GM12878 (cell line): ENCODE data around the gene WWOX. TPM values are rescaled to one million over a fixed set of nuclear protein-coding genes. Genes with fewer than 3 reads are reported as not detected.

ENCODE experiments used
- ATAC-seq: fragments of 200-7000 bp; cut with Tn5 transposase; 3 replicates; pipeline ENCODE4 v1.9.1; 2020; ENCODE audit warnings: mild to moderate bottlenecking, moderate library complexity
- BruUV-seq: library from RNA; stranded (reverse); fragments of 400-500 nt; replicated peaks from 2 replicates; lab custom pipeline; 2021; lab: Mats Ljungman, UMichigan
- CTCF ChIA-PET: fragments of 300-600 bp; sonication (Branson Sonifier 250); formaldehyde crosslinking; extraction: SDS; loops from one replicate; lab custom pipeline; 2021; ENCODE audit warnings: inconsistent platforms; lab: Yijun Ruan, JAX
- POLR2A ChIA-PET: fragments of 350-600 bp; formaldehyde crosslinking; extraction: SDS; loops from one replicate; lab custom pipeline; 2021; ENCODE audit warnings: inconsistent platforms; lab: Charles Lee
- RAD21 ChIA-PET: fragments of 300-600 bp; sonication (Branson Sonifier 250); formaldehyde crosslinking; loops from one replicate; lab custom pipeline; 2023; ENCODE audit warnings: antibody characterized with exemption; ENCODE audit not compliant: unreplicated experiment; lab: Charles Lee
- SMC1A ChIA-PET: fragments of 300-600 bp; sonication (Branson Sonifier 250); formaldehyde crosslinking; loops from one replicate; lab custom pipeline; 2023; ENCODE audit not compliant: unreplicated experiment, uncharacterized antibody; lab: Charles Lee
- DNase-seq: peaks from one replicate; pipeline ENCODE4 v3.0.0-alpha.2; 2011; ENCODE audit warnings: low read depth, low spot score
- FAIRE-seq: peaks from 3 replicates; lab custom pipeline; 2011; peaks lifted over from hg19 to GRCh38; lab: Jason Lieb, UNC
- H2AFZ ChIP-seq: 2 replicates; pipeline ENCODE4 v1.6.0; 2011; ENCODE audit warnings: low read depth, low read length, control low read depth; ENCODE audit not compliant: control insufficient read depth
- H3K27ac ChIP-seq: 2 replicates; pipeline ENCODE4 v1.5.1; 2011; ENCODE audit warnings: control low read depth; ENCODE audit not compliant: control insufficient read depth, insufficient read depth
- H3K27me3 ChIP-seq, 2 experiments: replicated peaks in 1 of 2; 2 replicates each; pipeline versions ENCODE4 v1.6.0 to v1.6.1; 2011; ENCODE audit warnings: low read length in 1 of 2; ENCODE audit not compliant: control insufficient read depth in 2 of 2, insufficient read depth in 2 of 2
- H3K36me3 ChIP-seq, 2 experiments: 2 replicates each; pipeline ENCODE4 v1.5.1; 2011; ENCODE audit warnings: low read length in 1 of 2; ENCODE audit not compliant: control insufficient read depth in 2 of 2, insufficient read depth in 2 of 2
- H3K4me1 ChIP-seq: 2 replicates; pipeline ENCODE4 v1.6.1; 2011; ENCODE audit warnings: mild to moderate bottlenecking, low read length, moderate library complexity, mixed read lengths; ENCODE audit not compliant: control insufficient read depth, insufficient read depth
- H3K4me2 ChIP-seq: 2 replicates; pipeline ENCODE4 v1.6.0; 2011; ENCODE audit warnings: control low read depth; ENCODE audit not compliant: control insufficient read depth, insufficient read depth
- H3K4me3 ChIP-seq: fragments of 200-600 bp; sonication (generic); 2 replicates; pipeline ENCODE4 v1.5.1; 2016
- H3K79me2 ChIP-seq: 2 replicates; pipeline ENCODE4 v1.6.0; 2011; ENCODE audit warnings: low read length; ENCODE audit not compliant: control insufficient read depth, insufficient read depth
- H3K9ac ChIP-seq: 2 replicates; pipeline ENCODE4 v1.8.0; 2011; ENCODE audit warnings: low read length, control low read depth, mixed read lengths; ENCODE audit not compliant: control insufficient read depth, insufficient read depth
- H3K9me3 ChIP-seq: replicated peaks from 3 replicates; pipeline ENCODE4 v1.5.1; 2011; ENCODE audit warnings: mild to moderate bottlenecking, low read length; ENCODE audit not compliant: control insufficient read depth, insufficient read depth
- H4K20me1 ChIP-seq: 2 replicates; pipeline ENCODE4 v1.6.0; 2011; ENCODE audit not compliant: control insufficient read depth, insufficient read depth
- ATF2 ChIP-seq: IDR thresholded peaks from 2 replicates; pipeline ENCODE4 v1.6.1; 2012; ENCODE audit warnings: low read length, inconsistent platforms
- BHLHE40 ChIP-seq, 2 experiments: fragments of 450-650 bp in 1 of 2; IDR thresholded peaks; 2 replicates each; pipeline ENCODE4 v1.6.1; 2011 to 2017; ENCODE audit warnings: low read depth in 2 of 2, borderline replicate concordance in 1 of 2, improper control_type of control experiment in 1 of 2, low read length in 1 of 2, mild to moderate bottlenecking in 1 of 2
- CREB1 ChIP-seq: IDR thresholded peaks from 2 replicates; pipeline ENCODE4 v1.6.1; 2012; ENCODE audit warnings: low read depth, mild to moderate bottlenecking, inconsistent platforms
- CREM ChIP-seq: IDR thresholded peaks from 2 replicates; pipeline ENCODE4 v1.6.1; 2014; ENCODE audit warnings: antibody characterized with exemption, low read depth
- CUX1 ChIP-seq: IDR thresholded peaks from 2 replicates; pipeline ENCODE4 v1.6.1; 2012; ENCODE audit warnings: improper control_type of control experiment, low read depth, low read length; ENCODE audit not compliant: insufficient replicate concordance
- EED ChIP-seq: sonication (generic); IDR thresholded peaks from 2 replicates; pipeline ENCODE4 v1.6.1; 2016; ENCODE audit warnings: antibody characterized with exemption, low read depth
- ETV6 ChIP-seq, 2 experiments: fragments of 450-650 bp in 1 of 2; IDR thresholded peaks in 1 of 2; conservative IDR thresholded peaks in 1 of 2; 2 replicates each; pipeline ENCODE4 v1.6.1; 2014; ENCODE audit warnings: antibody characterized with exemption in 1 of 2, borderline replicate concordance in 1 of 2, low read depth in 1 of 2, mild to moderate bottlenecking in 1 of 2, moderate library complexity in 1 of 2
- IRF4 ChIP-seq: IDR thresholded peaks from 2 replicates; pipeline ENCODE4 v1.6.1; 2011; ENCODE audit warnings: low read depth, low read length
- JUNB ChIP-seq: IDR thresholded peaks from 2 replicates; pipeline ENCODE4 v1.6.1; 2016; ENCODE audit warnings: antibody characterized with exemption, mild to moderate bottlenecking
- NFIC ChIP-seq: IDR thresholded peaks from 2 replicates; pipeline ENCODE4 v1.6.1; 2012; ENCODE audit warnings: low read depth, mild to moderate bottlenecking, inconsistent platforms, low read length, moderate library complexity
- PKNOX1 ChIP-seq: fragments of 450-650 bp; IDR thresholded peaks from 2 replicates; pipeline ENCODE4 v1.6.1; 2016; ENCODE audit warnings: mild to moderate bottlenecking
- RUNX3 ChIP-seq: IDR thresholded peaks from 2 replicates; pipeline ENCODE4 v1.6.1; 2012; ENCODE audit warnings: low read length, inconsistent platforms
- TAF1 ChIP-seq: IDR thresholded peaks from 2 replicates; pipeline ENCODE4 v1.6.1; 2011; ENCODE audit warnings: mild to moderate bottlenecking, low read depth, low read length, borderline replicate concordance
- WGBS: methylation state at CpG from one replicate; pipeline ENCODE4 v1.1.6; 2016; ENCODE audit warnings: low lambda C conversion rate; ENCODE audit not compliant: insufficient replicate concordance, insufficient coverage; ENCODE audit errors: missing lambda C conversion rate; 5-methylcytosine and 5-hydroxymethylcytosine counted together
- in situ Hi-C: fragments of 300-500 bp; cut with MboI; formaldehyde crosslinking; loops from 9 replicates; pipeline ENCODE4 v1.14.3; 2018; ENCODE audit warnings: mixed read lengths
- intact Hi-C: fragments of 100-400 bp; cut with micrococcal nuclease; formaldehyde crosslinking; loops from one replicate; pipeline ENCODE4 v1.14.2; 2022; ENCODE audit not compliant: unreplicated experiment
- polyA plus RNA-seq, 11 experiments: library from polyadenylated mRNA; depleted of rRNA in 4 of 11; unstranded in 6 of 11; stranded (reverse) in 5 of 11; fragments of >200 nt; fragmentation: Nextera tagmentation in 4 of 11; fragmentation: Illumina TruSeq in 1 of 11; extraction: Ambion mirVana in 4 of 11; extraction: Trizol in 1 of 11; gene quantifications; 1 replicate in 1 of 11; 2 replicates in 10 of 11; pipeline versions ENCODE4 v1.2.1 to v1.2.3, GENCODE V29; 2011 to 2016; ENCODE audit warnings: inconsistent platforms in 2 of 11, missing spikeins in 2 of 11, low read depth in 1 of 11
- total RNA-seq, 4 experiments: library from RNA; depleted of rRNA in 3 of 4; stranded (reverse); fragments of >200 nt in 3 of 4; fragmentation: Illumina TruSeq in 1 of 4; extraction: Trizol in 1 of 4; gene quantifications; 2 replicates each; pipeline versions ENCODE4 v1.2.1 to v1.2.3, GENCODE V29; 2013 to 2021

WWOX gene
- total and polyA plus RNA-seq, 10 of the 15 experiments (the other 5 are each of a cell fraction or from before 2014, with no cell fraction given): 2.8 to 24.4 (median 17.8) TPM

DNA sequence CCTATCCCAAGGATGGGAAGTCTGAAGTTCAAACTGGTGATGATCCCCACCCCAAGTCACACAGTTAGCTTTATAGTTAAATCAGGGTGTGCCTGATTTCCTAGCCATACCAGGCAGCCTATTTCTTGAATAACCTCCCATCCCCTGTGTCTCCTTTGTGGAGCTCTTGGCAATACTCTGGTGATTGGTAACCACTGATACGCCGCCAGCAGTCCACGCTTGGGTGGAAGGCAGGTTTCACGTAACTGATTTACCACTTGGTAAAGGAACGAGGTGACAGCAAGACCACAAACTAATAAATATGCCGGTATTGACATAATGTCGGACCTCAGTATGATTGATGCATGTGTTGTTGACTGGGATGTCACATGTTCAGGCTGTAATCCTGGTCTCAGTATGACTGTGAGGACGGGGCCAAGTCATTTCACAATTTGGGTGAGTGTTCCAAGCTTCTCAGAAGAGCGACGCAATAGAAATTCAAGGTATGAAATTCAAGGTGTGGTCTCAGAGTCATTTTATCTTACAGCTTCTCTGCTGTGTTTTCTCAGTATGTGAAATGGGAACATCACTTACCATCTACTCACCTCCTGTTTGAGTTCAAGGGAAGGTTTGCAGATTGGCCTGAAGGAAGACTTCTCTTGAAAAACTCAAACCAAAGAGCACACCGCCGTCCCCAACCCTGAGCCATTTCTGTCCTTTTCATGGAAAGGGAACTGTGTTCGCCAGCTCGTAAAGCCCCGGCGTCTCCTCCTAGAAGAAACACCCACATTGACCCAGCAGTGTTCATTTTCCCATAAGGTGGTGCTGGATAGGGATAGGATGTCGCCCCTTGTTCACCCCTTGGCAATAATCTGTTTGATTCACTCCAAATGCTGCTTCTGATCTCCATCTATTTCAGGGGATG is 678.9 kb downstream of the WWOX start:
- no peaks in the 10 kb centered on the region; the same call in 1 of the 2 replicates for H4K20me1 ChIP-seq
- CTCF ChIA-PET: interaction anchor here (0.6 to 1.4 kb wide), 3 partner anchors 9 to 655 kb away, joined by 3 to 5 read pairs (median 4); no protein-coding TSS in a partner anchor
- RAD21 ChIA-PET: interaction anchor here (0.7 kb wide), 1 partner anchor 1688 kb away, joined by 3 read pairs; no protein-coding TSS in a partner anchor
- H3K27ac ChIP-seq: no peak overlapping the region
- no peaks in the 10 kb centered on the region for H3K79me2 ChIP-seq
- no peak overlapping the region for H3K4me2 ChIP-seq
- in situ Hi-C loops (loop anchor here (10.0 kb wide), 1 partner anchor 654 kb away; no protein-coding TSS in a partner anchor), intact Hi-C loops (no loop called here)
- WGBS: 7% methylated on average over 17 of the region's 17 CpGs
- H3K9ac ChIP-seq: no peak overlapping the region
- ATAC-seq (no peak), DNase-seq (no peak), FAIRE-seq (no peak)
- no peak overlapping the region for H2AFZ ChIP-seq
- H3K9me3 ChIP-seq: no peaks in the 10 kb centered on the region
- SMC1A ChIA-PET: interaction anchor here (0.6 kb wide), 1 partner anchor 376 kb away, joined by 3 read pairs; no protein-coding TSS in a partner anchor
- POLR2A ChIA-PET: no interaction called here
- H3K27me3 ChIP-seq: no peaks in the 10 kb centered on the region
- H3K36me3 ChIP-seq: no peaks in the 10 kb centered on the region
- H3K4me3 ChIP-seq: no peak overlapping the region
- H3K4me1 ChIP-seq: no peaks in the 10 kb centered on the region
- no TSS peak for BruUV-seq
- TF ChIP-seq NFIC (peak; percentile 43; the same call in 1 of the 2 replicates), IRF4 (peak; percentile 65; the same call in 1 of the 2 replicates), EED (peak; percentile 53), CUX1 (no peak), JUNB (peak; percentile 84), ATF2 (no peak; the same call in 1 of the 2 replicates), PKNOX1 (peak; percentile 37; the same call in 1 of the 2 replicates), CREM (0 out of 2 replicates have a peak, but pooled peaks have one; percentile 23), BHLHE40 (IDR thresholded peaks at IDR 0.05; ENCODE audit: borderline replicate concordance in 1 of 2, low read depth in 2 of 2, low read length in 1 of 2) (no peak), TAF1 (no peak), CREB1 (0 out of 2 replicates have a peak, but pooled peaks have one; percentile 17), ETV6 (conservative IDR thresholded peaks at IDR 0.05 in 1 of 2, IDR thresholded peaks at IDR 0.05 in 1 of 2; ENCODE audit: borderline replicate concordance in 1 of 2, low read depth in 1 of 2) (0 out of 4 replicates have a peak, but pooled peaks of 1 of the 2 experiments have one; percentile 20), RUNX3 (peak; percentile 74)
